ENCODE measurements around the gene IFT27. TPM values are rescaled to one million over a fixed set of nuclear protein-coding genes. Genes with fewer than 3 reads are reported as not detected.

Gene IFT27
- total and polyA plus RNA-seq, 2 experiments from 2014 or later: 56.7 to 60.7 TPM

- peaks cover 6% of the 10 kb centered on the region for H3K36me3 ChIP-seq
- DNase-seq (ENCODE audit: low read depth in 1 of 2, low spot score in 1 of 2): no peak
These were observed 11.9 kb downstream of the IFT27 start for GRCh38 chr22:36764060-36764459.

DNA sequence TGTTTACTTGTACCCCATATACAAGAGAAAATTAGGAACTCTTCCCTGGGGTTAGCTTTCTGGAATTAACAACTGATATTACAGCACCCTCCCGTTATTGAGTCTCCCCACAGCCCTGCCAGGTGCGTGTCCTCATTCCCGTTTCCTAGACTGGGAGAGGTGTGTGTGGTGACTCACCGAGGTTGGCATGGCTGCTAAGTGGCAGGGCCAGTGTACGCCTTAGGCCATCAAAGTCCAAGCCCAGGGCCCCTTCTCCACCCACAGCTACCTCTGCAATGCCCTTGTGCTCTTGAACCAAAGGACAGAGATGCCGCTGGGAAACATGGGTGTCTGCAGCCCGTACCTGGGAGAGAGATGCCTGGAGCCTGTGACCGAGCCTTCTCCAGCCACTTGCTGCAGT is 12.3 kb downstream of the IFT27 start:
- Histone ChIP-seq H3K9me3 (ENCODE audit: low read depth) (no peaks in the 10 kb centered on the region), H3K4me1 (ENCODE audit: low read depth) (no peaks in the 10 kb centered on the region), H3K36me3 (peaks cover 6% of the 10 kb centered on the region), H3K27me3 (no peaks in the 10 kb centered on the region), H3K4me3 (no peak overlapping the region), H3K27ac (no peak overlapping the region)
- no peak for DNase-seq (ENCODE audit: low read depth in 1 of 2, low spot score in 1 of 2)
- TF ChIP-seq, protein P1, sequence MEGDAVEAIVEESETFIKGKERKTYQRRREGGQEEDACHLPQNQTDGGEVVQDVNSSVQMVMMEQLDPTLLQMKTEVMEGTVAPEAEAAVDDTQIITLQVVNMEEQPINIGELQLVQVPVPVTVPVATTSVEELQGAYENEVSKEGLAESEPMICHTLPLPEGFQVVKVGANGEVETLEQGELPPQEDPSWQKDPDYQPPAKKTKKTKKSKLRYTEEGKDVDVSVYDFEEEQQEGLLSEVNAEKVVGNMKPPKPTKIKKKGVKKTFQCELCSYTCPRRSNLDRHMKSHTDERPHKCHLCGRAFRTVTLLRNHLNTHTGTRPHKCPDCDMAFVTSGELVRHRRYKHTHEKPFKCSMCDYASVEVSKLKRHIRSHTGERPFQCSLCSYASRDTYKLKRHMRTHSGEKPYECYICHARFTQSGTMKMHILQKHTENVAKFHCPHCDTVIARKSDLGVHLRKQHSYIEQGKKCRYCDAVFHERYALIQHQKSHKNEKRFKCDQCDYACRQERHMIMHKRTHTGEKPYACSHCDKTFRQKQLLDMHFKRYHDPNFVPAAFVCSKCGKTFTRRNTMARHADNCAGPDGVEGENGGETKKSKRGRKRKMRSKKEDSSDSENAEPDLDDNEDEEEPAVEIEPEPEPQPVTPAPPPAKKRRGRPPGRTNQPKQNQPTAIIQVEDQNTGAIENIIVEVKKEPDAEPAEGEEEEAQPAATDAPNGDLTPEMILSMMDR (IDR thresholded peaks at IDR 0.05; ENCODE audit: low read depth, low read length): no peak

More at GRCh38 chr22:36764060-36764459, 11.9 kb downstream of the IFT27 start:
- Histone ChIP-seq H3K27me3 (no peaks in the 10 kb centered on the region), H3K27ac (no peak overlapping the region), H3K9me3 (ENCODE audit: low read depth) (no peaks in the 10 kb centered on the region), H3K4me1 (ENCODE audit: low read depth) (no peaks in the 10 kb centered on the region), H3K4me3 (no peak overlapping the region)
- TF ChIP-seq, protein P1 (IDR thresholded peaks at IDR 0.05; ENCODE audit: low read depth, low read length): no peak

GRCh38 chr22:36762687-36763260 is 13.1 kb downstream of the IFT27 start:
- Histone ChIP-seq H3K4me1 (ENCODE audit: low read depth) (no peaks in the 10 kb centered on the region), H3K27ac (no peak overlapping the region), H3K9me3 (ENCODE audit: low read depth) (no peaks in the 10 kb centered on the region), H3K27me3 (no peaks in the 10 kb centered on the region), H3K4me3 (no peak overlapping the region), H3K36me3 (peaks cover 6% of the 10 kb centered on the region)
- TF ChIP-seq, protein P1 (IDR thresholded peaks at IDR 0.05; ENCODE audit: low read depth, low read length): no peak
- DNase-seq (ENCODE audit: low read depth in 1 of 2, low spot score in 1 of 2): peak in 1 of 2 donors; percentile 58

- H3K4me1 ChIP-seq (ENCODE audit: low read depth): no peaks in the 10 kb centered on the region
- no peak overlapping the region for H3K27ac ChIP-seq
- H3K27me3 ChIP-seq: no peaks in the 10 kb centered on the region
- no peaks in the 10 kb centered on the region for H3K9me3 ChIP-seq (ENCODE audit: low read depth)
- no peak overlapping the region for H3K4me3 ChIP-seq
- no peak for DNase-seq (ENCODE audit: low read depth in 1 of 2, low spot score in 1 of 2)
- peaks cover 6% of the 10 kb centered on the region for H3K36me3 ChIP-seq
- TF ChIP-seq, protein P1 (IDR thresholded peaks at IDR 0.05; ENCODE audit: low read depth, low read length): no peak
These were observed 14.2 kb downstream of the IFT27 start for GRCh38 chr22:36761553-36762240.

DNA sequence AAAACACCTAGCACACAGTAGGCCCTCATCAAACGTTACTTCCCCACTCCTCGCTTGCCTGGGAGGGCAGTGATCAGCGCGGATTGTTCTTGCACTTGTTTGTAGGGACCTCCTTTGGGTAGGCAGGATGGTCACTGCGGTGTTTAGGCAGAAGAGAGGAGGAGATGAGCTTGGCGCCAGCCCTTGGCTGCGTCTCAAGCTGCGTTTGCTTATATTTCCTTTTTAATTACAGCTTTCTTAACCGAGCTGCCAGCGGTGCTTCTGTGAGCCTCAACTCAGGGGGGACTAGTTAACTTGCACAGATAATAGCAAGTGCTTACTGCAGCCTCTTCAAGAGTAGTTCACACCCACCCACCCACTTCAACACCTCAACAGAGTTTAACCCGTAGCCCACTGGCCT is 15.1 kb downstream of the IFT27 start:
- no peak for DNase-seq (ENCODE audit: low read depth in 1 of 2, low spot score in 1 of 2)
- Histone ChIP-seq H3K27ac (no peak overlapping the region), H3K36me3 (peaks cover 6% of the 10 kb centered on the region), H3K4me1 (ENCODE audit: low read depth) (no peaks in the 10 kb centered on the region), H3K27me3 (no peaks in the 10 kb centered on the region), H3K4me3 (no peak overlapping the region), H3K9me3 (ENCODE audit: low read depth) (no peaks in the 10 kb centered on the region)
- TF ChIP-seq, protein P1 (IDR thresholded peaks at IDR 0.05; ENCODE audit: low read depth, low read length): no peak

Measured in cardiac muscle cell (in vitro differentiated cells and primary cell).